Neural cell (in vitro differentiated cells): ENCODE data around the gene CHST2. TPM values are rescaled to one million over a fixed set of nuclear protein-coding genes. Genes with fewer than 3 reads are reported as not detected.
A peak's percentile ranks its signal among the peaks of the same experiment; 100 is the strongest.

ENCODE experiments used
- H2AFZ ChIP-seq: fragments of 200-600, 300-800 bp; sonication (generic), shearing (Covaris generic); 2 replicates; pipeline ENCODE4 v1.6.0; 2014; ENCODE audit warnings: low read depth, mild to moderate bottlenecking, antibody characterized with exemption, low read length, moderate library complexity
- H3F3A ChIP-seq: fragments of 200-600 bp; shearing (Covaris generic); 2 replicates; pipeline ENCODE4 v1.6.1; 2016; ENCODE audit warnings: mild to moderate bottlenecking, moderate library complexity, mixed read lengths, antibody characterized with exemption, low read length; ENCODE audit not compliant: insufficient read depth, poor library complexity, severe bottlenecking
- H3K27ac ChIP-seq: fragments of 200-600, 300-800 bp; sonication (generic), shearing (Covaris generic); 2 replicates; pipeline ENCODE4 v1.5.1; 2014; ENCODE audit warnings: mild to moderate bottlenecking, low read length, moderate library complexity
- H3K27me3 ChIP-seq: fragments of 300-800, 200-600 bp; sonication (generic), shearing (Covaris generic); 2 replicates; pipeline ENCODE4 v1.6.0; 2014; ENCODE audit warnings: mild to moderate bottlenecking, low read depth, low read length, moderate library complexity; ENCODE audit not compliant: insufficient read depth
- H3K36me3 ChIP-seq: fragments of 300-800, 200-600 bp; sonication (generic), shearing (Covaris generic); 2 replicates; pipeline ENCODE4 v1.5.1; 2014; ENCODE audit warnings: mild to moderate bottlenecking, antibody characterized with exemption, low read length, moderate library complexity; ENCODE audit not compliant: insufficient read depth
- H3K4me2 ChIP-seq: fragments of 300-800, 200-600 bp; sonication (generic), shearing (Covaris generic); 2 replicates; pipeline ENCODE4 v1.6.0; 2014; ENCODE audit warnings: mild to moderate bottlenecking, low read length
- H3K4me3 ChIP-seq: fragments of 300-800, 200-600 bp; sonication (generic), shearing (Covaris generic); 2 replicates; pipeline ENCODE4 v1.5.1; 2014; ENCODE audit warnings: mild to moderate bottlenecking, low read length, moderate library complexity
- H3K79me2 ChIP-seq: fragments of 200-600 bp; shearing (Covaris generic); replicated peaks from 2 replicates; pipeline ENCODE4 v1.6.0; 2014; ENCODE audit warnings: mild to moderate bottlenecking, low read length, moderate library complexity; ENCODE audit not compliant: insufficient read depth
- H3K9ac ChIP-seq: fragments of 300-800, 200-600 bp; sonication (generic), shearing (Covaris generic); 2 replicates; pipeline ENCODE4 v1.6.1; 2016; ENCODE audit warnings: mild to moderate bottlenecking, low read length, mixed read lengths
- H3K9me2 ChIP-seq: fragments of 200-600 bp; shearing (Covaris generic); 2 replicates; pipeline ENCODE4 v1.6.1; 2016; ENCODE audit warnings: mild to moderate bottlenecking, low read length, mixed read lengths; ENCODE audit not compliant: insufficient read depth
- H3K9me3 ChIP-seq: fragments of 200-600, 300-800 bp; sonication (generic), shearing (Covaris generic); 2 replicates; pipeline ENCODE4 v1.6.1; 2016; ENCODE audit warnings: mild to moderate bottlenecking, mixed run types, low read length, moderate library complexity, mixed read lengths
- H4K20me1 ChIP-seq: fragments of 200-600 bp; shearing (Covaris generic); 2 replicates; pipeline ENCODE4 v1.6.1; 2016; ENCODE audit warnings: mild to moderate bottlenecking, mixed run types; ENCODE audit not compliant: insufficient read depth
- EP300 ChIP-seq: fragments of 450-650 bp; conservative IDR thresholded peaks from 2 replicates; pipeline ENCODE4 v1.6.1; 2014; ENCODE audit warnings: antibody characterized with exemption, mild to moderate bottlenecking, moderate library complexity; ENCODE audit not compliant: poor library complexity, severe bottlenecking
- EZH2 ChIP-seq: fragments of 200-600, 300-800 bp; shearing (Covaris generic), sonication (generic); IDR thresholded peaks from 2 replicates; pipeline ENCODE4 v1.6.1; 2014; ENCODE audit warnings: antibody characterized with exemption, low read length, borderline replicate concordance, mild to moderate bottlenecking; ENCODE audit not compliant: insufficient read depth, poor library complexity, severe bottlenecking
- MXI1 ChIP-seq: fragments of 450-650 bp; conservative IDR thresholded peaks from 2 replicates; pipeline ENCODE4 v1.6.1; 2014; ENCODE audit warnings: antibody characterized with exemption, mild to moderate bottlenecking; ENCODE audit not compliant: poor library complexity, severe bottlenecking
- POLR2AphosphoS5 ChIP-seq: IDR thresholded peaks from 2 replicates; pipeline ENCODE4 v1.6.1; 2012
- RAD21 ChIP-seq: fragments of 450-650 bp; conservative IDR thresholded peaks from 2 replicates; pipeline ENCODE4 v1.6.1; 2014; ENCODE audit warnings: antibody characterized with exemption, mild to moderate bottlenecking, moderate library complexity
- SMC3 ChIP-seq: fragments of 450-650 bp; conservative IDR thresholded peaks from 2 replicates; pipeline ENCODE4 v1.6.1; 2014; ENCODE audit warnings: antibody characterized with exemption, mild to moderate bottlenecking, moderate library complexity; ENCODE audit not compliant: poor library complexity
- TAF1 ChIP-seq: IDR thresholded peaks from 2 replicates; pipeline ENCODE4 v1.6.1; 2012; ENCODE audit warnings: low read depth
- polyA plus RNA-seq: library from polyadenylated mRNA; depleted of rRNA; stranded (reverse); fragments of >200 nt; gene quantifications from 2 replicates; pipeline ENCODE4 v1.2.3, GENCODE V29; 2014
- TF ChIP-seq, protein P1 (sequence below): fragments of 450-650 bp; IDR thresholded peaks from 2 replicates; pipeline ENCODE4 v1.5.1; 2014; ENCODE audit warnings: antibody characterized with exemption, mild to moderate bottlenecking, moderate library complexity; ENCODE audit not compliant: poor library complexity, severe bottlenecking
- TF ChIP-seq, protein P2 (sequence below): IDR thresholded peaks from 2 replicates; pipeline ENCODE4 v1.6.1; 2012; ENCODE audit warnings: borderline replicate concordance

CHST2 gene
- polyA plus RNA-seq, 1 donor from 2014 or later = 5.0 TPM

DNA sequence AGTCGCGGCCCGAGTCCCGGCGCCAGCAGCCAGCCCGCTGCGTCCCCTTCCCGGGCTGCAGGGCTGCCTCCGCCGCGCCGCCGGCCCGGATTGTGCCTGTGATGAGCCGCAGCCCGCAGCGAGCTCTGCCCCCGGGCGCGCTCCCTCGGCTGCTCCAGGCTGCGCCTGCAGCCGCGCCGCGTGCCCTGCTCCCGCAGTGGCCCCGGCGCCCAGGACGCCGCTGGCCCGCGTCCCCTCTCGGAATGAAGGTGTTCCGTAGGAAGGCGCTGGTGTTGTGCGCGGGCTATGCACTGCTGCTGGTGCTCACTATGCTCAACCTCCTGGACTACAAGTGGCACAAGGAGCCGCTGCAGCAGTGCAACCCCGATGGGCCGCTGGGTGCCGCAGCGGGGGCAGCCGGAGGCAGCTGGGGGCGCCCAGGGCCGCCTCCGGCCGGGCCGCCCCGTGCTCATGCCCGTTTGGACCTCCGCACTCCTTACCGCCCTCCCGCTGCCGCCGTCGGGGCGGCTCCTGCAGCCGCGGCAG, 1.2 kb downstream of the CHST2 start:
- no peaks in the 10 kb centered on the region for H4K20me1 ChIP-seq
- no peak for TF ChIP-seq RAD21
- no peak for TF ChIP-seq POLR2AphosphoS5
- peak; percentile 12 for TF ChIP-seq MXI1
- TF ChIP-seq, protein P1, sequence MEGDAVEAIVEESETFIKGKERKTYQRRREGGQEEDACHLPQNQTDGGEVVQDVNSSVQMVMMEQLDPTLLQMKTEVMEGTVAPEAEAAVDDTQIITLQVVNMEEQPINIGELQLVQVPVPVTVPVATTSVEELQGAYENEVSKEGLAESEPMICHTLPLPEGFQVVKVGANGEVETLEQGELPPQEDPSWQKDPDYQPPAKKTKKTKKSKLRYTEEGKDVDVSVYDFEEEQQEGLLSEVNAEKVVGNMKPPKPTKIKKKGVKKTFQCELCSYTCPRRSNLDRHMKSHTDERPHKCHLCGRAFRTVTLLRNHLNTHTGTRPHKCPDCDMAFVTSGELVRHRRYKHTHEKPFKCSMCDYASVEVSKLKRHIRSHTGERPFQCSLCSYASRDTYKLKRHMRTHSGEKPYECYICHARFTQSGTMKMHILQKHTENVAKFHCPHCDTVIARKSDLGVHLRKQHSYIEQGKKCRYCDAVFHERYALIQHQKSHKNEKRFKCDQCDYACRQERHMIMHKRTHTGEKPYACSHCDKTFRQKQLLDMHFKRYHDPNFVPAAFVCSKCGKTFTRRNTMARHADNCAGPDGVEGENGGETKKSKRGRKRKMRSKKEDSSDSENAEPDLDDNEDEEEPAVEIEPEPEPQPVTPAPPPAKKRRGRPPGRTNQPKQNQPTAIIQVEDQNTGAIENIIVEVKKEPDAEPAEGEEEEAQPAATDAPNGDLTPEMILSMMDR = peak; percentile 39
- no peak for TF ChIP-seq EZH2
- no peak for TF ChIP-seq TAF1
- no peak for TF ChIP-seq EP300
- TF ChIP-seq, protein P2, sequence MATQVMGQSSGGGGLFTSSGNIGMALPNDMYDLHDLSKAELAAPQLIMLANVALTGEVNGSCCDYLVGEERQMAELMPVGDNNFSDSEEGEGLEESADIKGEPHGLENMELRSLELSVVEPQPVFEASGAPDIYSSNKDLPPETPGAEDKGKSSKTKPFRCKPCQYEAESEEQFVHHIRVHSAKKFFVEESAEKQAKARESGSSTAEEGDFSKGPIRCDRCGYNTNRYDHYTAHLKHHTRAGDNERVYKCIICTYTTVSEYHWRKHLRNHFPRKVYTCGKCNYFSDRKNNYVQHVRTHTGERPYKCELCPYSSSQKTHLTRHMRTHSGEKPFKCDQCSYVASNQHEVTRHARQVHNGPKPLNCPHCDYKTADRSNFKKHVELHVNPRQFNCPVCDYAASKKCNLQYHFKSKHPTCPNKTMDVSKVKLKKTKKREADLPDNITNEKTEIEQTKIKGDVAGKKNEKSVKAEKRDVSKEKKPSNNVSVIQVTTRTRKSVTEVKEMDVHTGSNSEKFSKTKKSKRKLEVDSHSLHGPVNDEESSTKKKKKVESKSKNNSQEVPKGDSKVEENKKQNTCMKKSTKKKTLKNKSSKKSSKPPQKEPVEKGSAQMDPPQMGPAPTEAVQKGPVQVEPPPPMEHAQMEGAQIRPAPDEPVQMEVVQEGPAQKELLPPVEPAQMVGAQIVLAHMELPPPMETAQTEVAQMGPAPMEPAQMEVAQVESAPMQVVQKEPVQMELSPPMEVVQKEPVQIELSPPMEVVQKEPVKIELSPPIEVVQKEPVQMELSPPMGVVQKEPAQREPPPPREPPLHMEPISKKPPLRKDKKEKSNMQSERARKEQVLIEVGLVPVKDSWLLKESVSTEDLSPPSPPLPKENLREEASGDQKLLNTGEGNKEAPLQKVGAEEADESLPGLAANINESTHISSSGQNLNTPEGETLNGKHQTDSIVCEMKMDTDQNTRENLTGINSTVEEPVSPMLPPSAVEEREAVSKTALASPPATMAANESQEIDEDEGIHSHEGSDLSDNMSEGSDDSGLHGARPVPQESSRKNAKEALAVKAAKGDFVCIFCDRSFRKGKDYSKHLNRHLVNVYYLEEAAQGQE = no peak
- peak; percentile 48 for TF ChIP-seq SMC3
- no peaks in the 10 kb centered on the region for H3F3A ChIP-seq
- peak overlapping the region; percentile 95 for H3K4me3 ChIP-seq
- H2AFZ ChIP-seq = no peak overlapping the region
- no peaks in the 10 kb centered on the region for H3K9me2 ChIP-seq
- peak overlapping the region; percentile 64 for H3K9ac ChIP-seq
- no peaks in the 10 kb centered on the region for H3K36me3 ChIP-seq
- no peaks in the 10 kb centered on the region for H3K79me2 ChIP-seq
- no peak overlapping the region for H3K27ac ChIP-seq
- H3K9me3 ChIP-seq = no peaks in the 10 kb centered on the region
- peaks cover 30% of the 10 kb centered on the region for H3K27me3 ChIP-seq
- no peak overlapping the region for H3K4me2 ChIP-seq

DNA sequence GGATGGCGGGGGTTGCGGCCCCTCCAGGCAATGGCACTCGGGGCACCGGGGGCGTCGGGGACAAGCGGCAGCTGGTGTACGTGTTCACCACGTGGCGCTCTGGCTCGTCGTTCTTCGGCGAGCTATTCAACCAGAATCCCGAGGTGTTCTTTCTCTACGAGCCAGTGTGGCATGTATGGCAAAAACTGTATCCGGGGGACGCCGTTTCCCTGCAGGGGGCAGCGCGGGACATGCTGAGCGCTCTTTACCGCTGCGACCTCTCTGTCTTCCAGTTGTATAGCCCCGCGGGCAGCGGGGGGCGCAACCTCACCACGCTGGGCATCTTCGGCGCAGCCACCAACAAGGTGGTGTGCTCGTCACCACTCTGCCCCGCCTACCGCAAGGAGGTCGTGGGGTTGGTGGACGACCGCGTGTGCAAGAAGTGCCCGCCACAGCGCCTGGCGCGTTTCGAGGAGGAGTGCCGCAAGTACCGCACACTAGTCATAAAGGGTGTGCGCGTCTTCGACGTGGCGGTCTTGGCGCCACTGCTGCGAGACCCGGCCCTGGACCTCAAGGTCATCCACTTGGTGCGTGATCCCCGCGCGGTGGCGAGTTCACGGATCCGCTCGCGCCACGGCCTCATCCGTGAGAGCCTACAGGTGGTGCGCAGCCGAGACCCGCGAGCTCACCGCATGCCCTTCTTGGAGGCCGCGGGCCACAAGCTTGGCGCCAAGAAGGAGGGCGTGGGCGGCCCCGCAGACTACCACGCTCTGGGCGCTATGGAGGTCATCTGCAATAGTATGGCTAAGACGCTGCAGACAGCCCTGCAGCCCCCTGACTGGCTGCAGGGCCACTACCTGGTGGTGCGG, 1.9 kb downstream of the CHST2 start:
- Histone ChIP-seq H4K20me1 (no peaks in the 10 kb centered on the region), H2AFZ (no peak overlapping the region), H3K36me3 (no peaks in the 10 kb centered on the region), H3K4me2 (no peak overlapping the region), H3K9me3 (no peaks in the 10 kb centered on the region), H3K9me2 (no peaks in the 10 kb centered on the region), H3K27me3 (peaks cover 30% of the 10 kb centered on the region), H3K79me2 (no peaks in the 10 kb centered on the region), H3F3A (no peaks in the 10 kb centered on the region), H3K27ac (no peak overlapping the region), H3K9ac (peak overlapping the region; percentile 64), H3K4me3 (peak overlapping the region; percentile 95)
- TF ChIP-seq POLR2AphosphoS5 (no peak), RAD21 (no peak), SMC3 (no peak), MXI1 (no peak), EP300 (no peak), EZH2 (no peak), TAF1 (no peak)
- TF ChIP-seq, protein P2 = no peak
- TF ChIP-seq, protein P1 = no peak
